ENCODE results near the gene KCNIP4. TPM values are rescaled to one million over a fixed set of nuclear protein-coding genes. Genes with fewer than 3 reads are reported as not detected.
A peak's percentile ranks its signal among the peaks of the same experiment; 100 is the strongest.

KCNIP4 gene
- polyA plus RNA-seq, 1 donor (not counting 4 experiments of a cell fraction or from before 2014, with no cell fraction given) = 0.07 TPM

DNA sequence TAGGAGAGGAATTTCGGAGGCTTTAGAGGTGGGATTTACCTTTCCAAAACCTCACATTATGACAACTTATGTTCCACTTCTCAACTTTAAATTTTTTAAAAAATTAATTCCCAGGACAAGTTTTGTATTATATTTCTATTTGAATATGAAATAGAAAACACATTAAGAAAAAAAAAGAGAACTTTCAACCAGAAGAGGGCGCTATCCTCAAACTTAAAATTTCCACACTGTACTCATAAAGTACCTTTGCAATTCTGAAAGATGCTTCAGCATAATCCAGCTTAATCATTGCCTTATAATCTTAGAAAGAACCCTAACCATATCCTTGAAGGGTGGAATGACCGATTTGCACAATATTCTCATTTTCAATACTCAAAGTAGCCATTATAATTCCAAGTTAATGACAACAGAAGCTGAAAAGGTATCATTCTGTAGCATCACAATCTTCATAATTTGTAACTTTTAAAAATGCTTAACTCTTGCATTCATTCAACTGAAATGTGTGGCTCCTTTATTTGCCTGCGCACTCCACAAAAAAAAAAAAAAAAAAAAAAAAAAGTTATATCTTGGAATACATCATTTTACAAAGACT is 158.0 kb downstream of the KCNIP4 start:
- Histone ChIP-seq H4K20me1 (ENCODE audit: control insufficient read depth, extremely low read depth, insufficient read depth, low read length) (no peaks in the 10 kb centered on the region), H3K4me2 (ENCODE audit: control insufficient read depth, extremely low read depth, insufficient read depth, low read depth, low read length) (no peak overlapping the region), H3K36me3 (ENCODE audit: control insufficient read depth in 2 of 2, extremely low read depth in 1 of 2, insufficient read depth in 2 of 2, low read length in 2 of 2) (no peaks in the 10 kb centered on the region), H3K27me3 (ENCODE audit: control insufficient read depth, extremely low read depth, insufficient read depth, low read length) (no peaks in the 10 kb centered on the region), H3K79me2 (ENCODE audit: control insufficient read depth, insufficient read depth, low read length) (no peaks in the 10 kb centered on the region), H3K9ac (ENCODE audit: control insufficient read depth, extremely low read depth, insufficient read depth, low read length) (no peak overlapping the region), H2AFZ (ENCODE audit: control insufficient read depth, low read length) (no peak overlapping the region), H3K4me1 (ENCODE audit: control insufficient read depth, extremely low read depth, insufficient read depth, low read length) (no peaks in the 10 kb centered on the region), H3K4me3 (ENCODE audit: control insufficient read depth in 2 of 3, extremely low read depth in 1 of 3, insufficient read depth in 2 of 3, low read depth in 1 of 3, low read length in 3 of 3) (no peak overlapping the region), H3K27ac (ENCODE audit: control insufficient read depth, insufficient read depth, low read length) (no peak overlapping the region), H3K9me1 (ENCODE audit: control insufficient read depth, extremely low read depth, insufficient read depth, low read length) (no peaks in the 10 kb centered on the region), H3K9me3 (ENCODE audit: control insufficient read depth, low read depth, low read length) (no peaks in the 10 kb centered on the region)
- TF ChIP-seq, protein P1, sequence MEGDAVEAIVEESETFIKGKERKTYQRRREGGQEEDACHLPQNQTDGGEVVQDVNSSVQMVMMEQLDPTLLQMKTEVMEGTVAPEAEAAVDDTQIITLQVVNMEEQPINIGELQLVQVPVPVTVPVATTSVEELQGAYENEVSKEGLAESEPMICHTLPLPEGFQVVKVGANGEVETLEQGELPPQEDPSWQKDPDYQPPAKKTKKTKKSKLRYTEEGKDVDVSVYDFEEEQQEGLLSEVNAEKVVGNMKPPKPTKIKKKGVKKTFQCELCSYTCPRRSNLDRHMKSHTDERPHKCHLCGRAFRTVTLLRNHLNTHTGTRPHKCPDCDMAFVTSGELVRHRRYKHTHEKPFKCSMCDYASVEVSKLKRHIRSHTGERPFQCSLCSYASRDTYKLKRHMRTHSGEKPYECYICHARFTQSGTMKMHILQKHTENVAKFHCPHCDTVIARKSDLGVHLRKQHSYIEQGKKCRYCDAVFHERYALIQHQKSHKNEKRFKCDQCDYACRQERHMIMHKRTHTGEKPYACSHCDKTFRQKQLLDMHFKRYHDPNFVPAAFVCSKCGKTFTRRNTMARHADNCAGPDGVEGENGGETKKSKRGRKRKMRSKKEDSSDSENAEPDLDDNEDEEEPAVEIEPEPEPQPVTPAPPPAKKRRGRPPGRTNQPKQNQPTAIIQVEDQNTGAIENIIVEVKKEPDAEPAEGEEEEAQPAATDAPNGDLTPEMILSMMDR (optimal IDR thresholded peaks at IDR 0.05 in 1 of 3, IDR thresholded peaks at IDR 0.05 in 1 of 3, conservative IDR thresholded peaks at IDR 0.05 in 1 of 3; ENCODE audit: extremely low read depth in 1 of 3, insufficient read depth in 2 of 3, low read length in 3 of 3) = peak in 2 of 3 experiments; percentile 15 to 27
- TF ChIP-seq EZH2 (IDR thresholded peaks at IDR 0.05; ENCODE audit: low read length) = no peak
- dilution Hi-C loops (cut with MboI; ENCODE audit: extremely low pct_ligation_motif_present, low sequenced_read_pairs) = no loop called here
- DNase-seq (ENCODE audit: low read depth, low spot score) (no peak), FAIRE-seq (no peak)

DNA sequence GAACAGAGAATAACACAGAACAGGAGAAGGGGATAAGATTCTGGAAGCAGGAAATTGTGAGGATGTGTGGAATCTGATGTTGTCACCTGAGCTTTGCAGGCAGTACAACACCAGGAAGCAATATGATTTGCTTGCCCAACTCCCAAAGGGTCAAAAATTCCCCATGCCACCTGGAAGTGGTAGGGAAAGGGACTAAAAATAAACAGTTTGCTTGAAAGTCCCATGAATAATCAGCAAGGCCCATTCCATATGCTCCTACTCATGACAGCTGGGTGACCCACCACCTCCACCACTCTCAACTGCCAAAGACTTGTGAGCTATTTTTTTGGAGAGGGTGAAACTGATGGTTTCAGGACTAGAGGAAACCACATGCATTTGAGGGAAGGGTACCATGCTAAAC is 168.4 kb downstream of the KCNIP4 start:
- H3K9me3 ChIP-seq (ENCODE audit: control insufficient read depth, low read depth, low read length) = no peaks in the 10 kb centered on the region
- DNase-seq (ENCODE audit: low read depth, low spot score) = no peak
- no peaks in the 10 kb centered on the region for H3K4me1 ChIP-seq (ENCODE audit: control insufficient read depth, extremely low read depth, insufficient read depth, low read length)
- H3K9me1 ChIP-seq (ENCODE audit: control insufficient read depth, extremely low read depth, insufficient read depth, low read length) = no peaks in the 10 kb centered on the region
- dilution Hi-C loops (cut with MboI; ENCODE audit: extremely low pct_ligation_motif_present, low sequenced_read_pairs) = no loop called here
- H3K27ac ChIP-seq (ENCODE audit: control insufficient read depth, insufficient read depth, low read length) = no peak overlapping the region
- H3K4me2 ChIP-seq (ENCODE audit: control insufficient read depth, extremely low read depth, insufficient read depth, low read depth, low read length) = no peak overlapping the region
- H3K27me3 ChIP-seq (ENCODE audit: control insufficient read depth, extremely low read depth, insufficient read depth, low read length) = no peaks in the 10 kb centered on the region
- no peaks in the 10 kb centered on the region for H3K36me3 ChIP-seq (ENCODE audit: control insufficient read depth in 2 of 2, extremely low read depth in 1 of 2, insufficient read depth in 2 of 2, low read length in 2 of 2)
- no peak for TF ChIP-seq EZH2 (IDR thresholded peaks at IDR 0.05; ENCODE audit: low read length)
- TF ChIP-seq, protein P1 (optimal IDR thresholded peaks at IDR 0.05 in 1 of 3, IDR thresholded peaks at IDR 0.05 in 1 of 3, conservative IDR thresholded peaks at IDR 0.05 in 1 of 3; ENCODE audit: extremely low read depth in 1 of 3, insufficient read depth in 2 of 3, low read length in 3 of 3) = no peak
- H4K20me1 ChIP-seq (ENCODE audit: control insufficient read depth, extremely low read depth, insufficient read depth, low read length) = no peaks in the 10 kb centered on the region
- FAIRE-seq = no peak
- H3K9ac ChIP-seq (ENCODE audit: control insufficient read depth, extremely low read depth, insufficient read depth, low read length) = no peak overlapping the region
- H2AFZ ChIP-seq (ENCODE audit: control insufficient read depth, low read length) = no peak overlapping the region
- no peak overlapping the region for H3K4me3 ChIP-seq (ENCODE audit: control insufficient read depth in 2 of 3, extremely low read depth in 1 of 3, insufficient read depth in 2 of 3, low read depth in 1 of 3, low read length in 3 of 3)
- no peaks in the 10 kb centered on the region for H3K79me2 ChIP-seq (ENCODE audit: control insufficient read depth, insufficient read depth, low read length)

Measured in keratinocyte (primary cell).